IPS-18c (cell line): ENCODE results near the gene GADD45B.
A peak's percentile ranks its signal among the peaks of the same experiment; 100 is the strongest.
"Not testable (repeated sequence)": the region's sequence is repeated elsewhere in the genome, so short reads cannot be mapped to it uniquely, and the experiment has no call there.

Source experiments
- H3K4me3 ChIP-seq: 2 replicates; pipeline ENCODE4 v1.7.0; 2013; ENCODE audit warnings: low read depth, mild to moderate bottlenecking, low read length, moderate library complexity; ENCODE audit not compliant: insufficient read depth
- H3K9me3 ChIP-seq: one replicate; pipeline ENCODE4 v1.6.1; 2013; ENCODE audit warnings: mild to moderate bottlenecking, low read length, moderate library complexity; ENCODE audit not compliant: control insufficient read depth, insufficient read depth

Gene GADD45B

DNA sequence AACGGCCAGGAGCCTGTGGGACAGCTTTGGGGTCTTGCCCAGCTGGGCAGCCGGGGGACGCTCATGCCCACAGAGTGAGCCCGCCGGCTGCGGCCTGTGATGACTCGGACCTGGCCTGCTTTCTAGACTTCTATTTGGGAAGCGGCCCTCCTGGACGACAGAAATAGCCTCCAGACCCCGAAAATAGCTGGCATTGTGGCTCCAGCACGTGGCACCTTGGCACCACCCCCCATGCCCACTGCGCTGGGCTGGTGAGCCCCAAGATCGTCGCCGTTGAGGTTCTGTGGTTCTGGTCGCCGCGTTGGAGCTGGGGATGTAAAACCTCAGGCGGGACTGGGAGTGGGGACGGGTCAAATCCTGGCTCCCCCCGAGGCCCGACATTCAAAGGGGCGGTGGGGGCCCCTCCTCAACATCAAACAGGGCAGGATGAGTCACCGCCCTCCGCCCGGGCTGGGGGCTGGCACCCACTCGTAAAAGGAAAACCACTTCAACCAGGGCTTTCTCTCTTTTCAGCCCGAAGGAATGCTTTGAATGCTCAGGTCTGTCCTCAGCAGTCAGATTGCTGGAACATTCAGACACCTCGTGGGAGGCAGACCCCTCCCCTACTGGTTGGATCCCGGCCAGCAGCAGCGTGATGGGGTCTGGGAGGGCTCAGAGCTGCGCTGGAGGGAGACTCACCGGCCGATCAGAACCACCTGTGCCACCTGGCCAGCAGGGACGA, 42.1 kb downstream of the GADD45B start:
- H3K4me3 ChIP-seq, result no peak overlapping the region
- no peaks in the 10 kb centered on the region for H3K9me3 ChIP-seq

DNA sequence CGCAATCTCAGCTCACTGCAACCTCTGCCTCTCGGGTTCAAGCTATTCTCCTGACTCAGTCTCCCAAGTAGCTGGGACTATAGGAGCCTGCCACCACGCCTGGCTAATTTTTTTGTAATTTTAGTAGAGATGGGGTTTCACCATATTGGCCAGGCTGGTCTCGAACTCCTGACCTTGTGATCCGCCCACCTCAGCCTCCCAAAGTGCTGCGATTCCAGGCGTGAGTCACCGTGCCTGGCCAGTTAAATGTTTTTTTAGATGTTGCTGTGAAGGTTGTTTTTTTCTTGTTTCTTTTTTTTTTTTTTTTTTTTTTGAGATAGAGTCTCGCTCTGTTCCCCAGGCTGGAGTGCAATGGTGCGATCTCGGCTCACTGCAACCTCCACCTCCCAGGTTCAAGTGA, 42.9 kb downstream of the GADD45B start:
- not testable (repeated sequence) for H3K4me3 ChIP-seq, H3K9me3 ChIP-seq

DNA sequence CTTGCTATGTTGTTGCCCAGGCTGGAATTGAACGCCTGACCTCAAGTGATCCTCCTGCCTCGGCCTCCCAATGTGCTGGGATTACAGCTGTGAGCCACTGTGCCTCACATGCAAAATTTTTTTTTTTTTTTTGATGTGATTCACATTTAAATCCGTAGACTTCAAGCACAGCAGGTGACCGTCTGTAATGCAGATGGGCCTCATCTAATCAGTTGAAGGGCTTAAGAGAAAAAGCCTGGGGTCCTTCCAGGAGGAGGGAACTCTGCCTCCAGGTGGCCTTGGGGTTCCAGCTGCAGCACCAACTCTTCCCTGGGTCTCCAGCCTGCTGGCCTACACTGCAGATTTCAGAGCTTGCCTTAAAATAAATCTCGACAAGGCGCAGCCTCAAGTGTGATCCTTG, 43.6 kb downstream of the GADD45B start:
- no peak overlapping the region for H3K4me3 ChIP-seq

DNA sequence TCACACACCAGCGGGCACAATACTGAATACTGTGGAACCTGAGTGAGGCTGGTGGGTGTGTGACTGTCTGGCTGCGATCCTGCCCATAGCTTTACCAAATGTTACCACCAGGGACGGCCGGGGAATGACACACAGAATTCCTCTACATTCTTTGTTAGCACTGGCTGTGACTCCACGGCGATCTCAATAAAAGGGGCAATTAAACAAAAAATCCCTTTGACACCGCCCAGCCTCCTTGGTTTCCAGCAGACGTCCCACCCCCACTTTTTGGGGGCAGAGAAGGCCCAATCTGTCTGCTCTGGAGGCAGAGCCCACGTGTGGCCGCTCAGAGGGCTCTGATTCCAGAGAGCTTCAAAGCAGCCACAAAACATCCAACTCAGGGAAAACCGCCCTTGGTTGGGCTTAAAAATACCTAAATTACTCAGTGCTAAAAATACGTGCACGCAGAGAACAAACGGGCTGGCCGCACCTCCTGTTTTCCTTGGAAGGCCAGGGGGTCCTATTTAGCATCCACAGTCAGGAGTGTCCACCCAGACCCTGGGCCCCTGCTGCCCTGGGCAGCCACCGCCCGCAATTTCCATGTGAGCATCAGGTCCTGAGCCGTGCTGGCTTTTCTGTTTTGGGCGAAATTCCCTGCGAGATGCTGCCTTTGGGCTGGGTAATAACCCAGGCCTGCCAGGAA, 47.8 kb downstream of the GADD45B start:
- Histone ChIP-seq H3K4me3 (no peak overlapping the region), H3K9me3 (no peaks in the 10 kb centered on the region)

More for the DNA sequence above, 43.6 kb downstream of the GADD45B start:
- H3K9me3 ChIP-seq, result no peaks in the 10 kb centered on the region

DNA sequence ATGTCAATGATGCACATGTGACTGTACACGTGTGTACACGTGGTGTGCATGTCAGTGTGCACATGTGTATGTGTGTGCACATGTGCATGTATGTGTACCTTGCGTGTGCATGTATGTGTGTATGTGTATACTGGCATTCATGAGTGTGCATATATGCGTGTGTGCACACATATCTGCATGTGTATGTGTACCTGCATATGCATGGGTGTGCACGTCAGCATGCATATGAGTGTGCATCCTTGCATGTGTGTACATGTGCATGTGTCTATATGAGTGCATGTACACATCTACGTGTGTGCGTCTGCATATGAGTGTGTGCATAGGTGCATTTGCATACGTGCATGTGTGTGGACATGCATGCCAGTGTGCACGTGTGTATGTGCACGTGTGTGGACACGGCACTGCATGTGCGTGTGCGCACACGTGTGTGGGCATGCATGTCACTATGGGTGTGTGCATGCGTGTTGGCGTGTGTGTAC, 48.5 kb downstream of the GADD45B start:
- peak overlapping the region; percentile 10; the same call in 1 of the 2 replicates for H3K4me3 ChIP-seq
- no peaks in the 10 kb centered on the region for H3K9me3 ChIP-seq

DNA sequence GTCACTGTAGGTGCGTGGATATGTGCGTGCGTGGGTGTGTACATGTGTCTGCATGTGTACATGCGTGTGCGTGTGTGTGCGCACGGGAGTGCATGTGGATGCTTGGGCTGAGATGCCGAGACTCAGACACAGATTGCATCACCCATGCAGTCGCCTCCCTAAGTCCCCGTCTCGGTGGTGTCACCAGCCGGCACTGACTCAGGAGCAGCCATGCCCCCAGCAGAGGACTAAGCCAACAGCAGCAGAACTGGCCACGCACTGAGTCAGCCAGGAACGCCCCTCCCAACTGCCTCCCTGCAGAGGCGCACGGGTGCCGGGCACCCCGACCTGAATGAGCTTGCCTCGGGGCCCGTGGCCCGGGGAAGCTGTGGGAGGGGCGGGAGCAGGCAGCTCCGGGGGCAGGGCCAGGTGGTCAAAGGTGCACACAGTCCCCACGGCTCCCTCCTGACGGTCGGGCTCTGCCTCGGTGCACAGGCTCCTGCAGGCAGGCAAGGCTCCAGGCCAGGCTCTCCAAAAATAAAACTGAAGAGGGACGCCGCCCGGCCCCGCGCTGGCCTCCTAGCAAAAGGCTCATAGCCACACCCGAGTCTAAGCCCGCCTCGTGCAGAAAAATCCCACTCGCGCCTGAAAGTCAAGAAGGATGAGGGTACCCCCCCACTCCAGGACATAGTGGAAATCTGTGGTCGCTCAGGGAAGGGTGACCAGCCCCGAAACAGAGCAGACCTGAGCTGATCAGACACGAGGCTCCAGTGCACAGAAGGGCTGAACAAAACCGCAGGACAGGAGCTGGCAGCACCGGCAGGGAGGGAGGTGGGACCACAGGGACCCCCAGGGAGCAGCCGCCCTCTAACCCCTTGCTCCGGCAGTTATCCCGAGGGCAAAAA, 49.2 kb downstream of the GADD45B start:
- H3K4me3 ChIP-seq, result peak overlapping the region; percentile 10; the same call in 1 of the 2 replicates
- peaks cover 3% of the 10 kb centered on the region for H3K9me3 ChIP-seq

DNA sequence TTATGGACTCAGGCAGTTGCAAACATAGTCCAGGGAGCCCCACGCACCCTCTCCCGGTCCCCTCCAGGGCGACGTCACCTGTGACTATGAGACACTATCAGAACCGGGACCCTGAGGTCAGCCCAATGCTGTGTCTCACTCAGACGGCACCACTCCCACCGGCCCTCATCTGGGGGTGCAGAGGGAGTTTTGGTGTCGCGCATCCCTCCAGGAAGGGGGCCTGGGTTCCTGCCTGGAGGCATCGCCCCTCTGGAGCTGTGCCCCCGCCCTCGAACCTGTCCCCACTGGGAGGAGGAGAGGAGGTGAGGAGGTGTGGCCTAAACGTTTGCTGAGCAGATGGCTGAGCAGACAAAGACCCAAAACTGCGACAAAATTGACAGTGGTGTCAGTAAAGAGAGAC, 51.2 kb downstream of the GADD45B start:
- Histone ChIP-seq H3K9me3 (peaks cover 3% of the 10 kb centered on the region), H3K4me3 (no peak overlapping the region)

DNA sequence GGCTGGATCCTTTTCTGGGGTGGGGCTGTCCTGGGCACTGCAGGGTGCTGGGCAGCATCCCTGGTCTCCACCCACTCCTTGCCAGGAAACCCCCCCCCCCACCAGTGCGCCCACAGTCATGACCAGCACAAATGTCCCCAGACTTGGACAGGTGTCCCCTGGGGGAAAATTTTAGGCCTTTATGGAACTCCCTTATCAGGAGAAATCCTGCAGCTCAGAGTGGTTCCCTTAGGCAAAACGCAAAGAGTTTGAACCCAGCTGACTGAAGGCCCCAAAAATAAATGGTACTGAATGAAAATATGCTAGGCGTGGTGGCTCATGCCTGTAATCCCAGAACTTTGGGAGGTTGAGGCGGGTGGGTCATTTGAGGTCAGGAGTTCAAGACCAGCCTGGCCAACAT, 51.8 kb downstream of the GADD45B start:
- Histone ChIP-seq H3K4me3 (no peak overlapping the region), H3K9me3 (peaks cover 3% of the 10 kb centered on the region)
